ENCODE data around the gene PSMD8.

PSMD8 gene

GRCh38 chr19:38352611-38353010, 21.8 kb upstream of the PSMD8 start:
- no peak for TF ChIP-seq CTCF (IDR thresholded peaks at IDR 0.05; ENCODE audit: control extremely low read depth, extremely low read depth, low read depth, missing control alignments)
- ChIA-PET POLR2A (no interaction called here), CTCF (interaction anchor here (1.2 to 1.5 kb wide), 2 partner anchors 14 to 107 kb away, joined by 3 to 4 read pairs; no protein-coding TSS in a partner anchor)
- no peak for DNase-seq (ENCODE audit: extremely low spot score)

GRCh38 chr19:38355728-38356725, 18.3 kb upstream of the PSMD8 start:
- POLR2A ChIA-PET, result no interaction called here
- TF ChIP-seq CTCF (IDR thresholded peaks at IDR 0.05; ENCODE audit: control extremely low read depth, extremely low read depth, low read depth, missing control alignments), result no peak
- no peak for DNase-seq (ENCODE audit: extremely low spot score)
- CTCF ChIA-PET, result no interaction called here

GRCh38 chr19:38358071-38358470, 16.3 kb upstream of the PSMD8 start:
- no peak for DNase-seq (ENCODE audit: extremely low spot score)
- ChIA-PET CTCF (interaction anchor here (0.9 to 1.3 kb wide), 4 partner anchors 11 to 114 kb away, joined by 3 to 4 read pairs (median 3); no protein-coding TSS in a partner anchor), POLR2A (no interaction called here)
- TF ChIP-seq CTCF (IDR thresholded peaks at IDR 0.05; ENCODE audit: control extremely low read depth, extremely low read depth, low read depth, missing control alignments), result no peak

- ChIA-PET POLR2A (no interaction called here), CTCF (interaction anchor here (1.0 to 1.3 kb wide), 3 partner anchors 12 to 115 kb away, joined by 3 to 6 read pairs (median 3); partner anchors contain the start of gene CATSPERG)
- no peak for DNase-seq (ENCODE audit: extremely low spot score)
Observed at GRCh38 chr19:38359242-38360021, 14.9 kb upstream of the PSMD8 start.

GRCh38 chr19:38360351-38360750, 14.0 kb upstream of the PSMD8 start:
- no peak for TF ChIP-seq CTCF (IDR thresholded peaks at IDR 0.05; ENCODE audit: control extremely low read depth, extremely low read depth, low read depth, missing control alignments)
- CTCF ChIA-PET, result interaction anchor here (0.7 to 1.1 kb wide), 3 partner anchors 12 to 26 kb away, joined by 3 to 4 read pairs (median 3); partner anchors contain the start of gene CATSPERG
- POLR2A ChIA-PET, result interaction anchor here (1.3 kb wide), 1 partner anchor 14 kb away, joined by 5 read pairs; the partner anchor contains the start of gene PSMD8
- DNase-seq (ENCODE audit: extremely low spot score), result no peak

More at GRCh38 chr19:38359242-38360021, 14.9 kb upstream of the PSMD8 start:
- no peak for TF ChIP-seq CTCF (IDR thresholded peaks at IDR 0.05; ENCODE audit: control extremely low read depth, extremely low read depth, low read depth, missing control alignments)
